C4-2B (cell line): ENCODE results near the gene PFKFB1.

Source experiments
- H3K27ac ChIP-seq: fragments of 450-650 bp; 2 replicates; pipeline ENCODE4 v1.5.1; 2017
- CTCF ChIP-seq: fragments of 450-650 bp; conservative IDR thresholded peaks from 2 replicates; pipeline ENCODE4 v1.5.1; 2017; ENCODE audit warnings: mild to moderate bottlenecking
- ZFX ChIP-seq: fragments of 450-650 bp; IDR thresholded peaks from 2 replicates; pipeline ENCODE4 v1.6.1; 2017

The PFKFB1 gene

GRCh38 chrX:55006827-55007621 lies 13.0 kb upstream of the PFKFB1 start:
- TF ChIP-seq CTCF (no peak), ZFX (no peak)
- H3K27ac ChIP-seq: peak overlapping the region; percentile 50; the same call in 1 of the 2 replicates

GRCh38 chrX:55005256-55005655 lies 11.3 kb upstream of the PFKFB1 start:
- no peak overlapping the region for H3K27ac ChIP-seq
- TF ChIP-seq ZFX: no peak
- no peak for TF ChIP-seq CTCF

- no peak overlapping the region for H3K27ac ChIP-seq
- no peak for TF ChIP-seq CTCF
- TF ChIP-seq ZFX: no peak
Observed at GRCh38 chrX:55004231-55004630, 10.2 kb upstream of the PFKFB1 start.

- TF ChIP-seq CTCF (no peak), ZFX (no peak)
- peak within 1 kb of the TSS; percentile 86 for H3K27ac ChIP-seq
Observed at GRCh38 chrX:54999717-55000598, 6.0 kb upstream of the PFKFB1 start, which contains the start of gene APEX2. Gene APEX2 (plus strand): TSS chrX:55000363. CDS start chrX:55000423, 60 bp downstream.

GRCh38 chrX:54995621-54996020 lies 1.6 kb upstream of the PFKFB1 start:
- H3K27ac ChIP-seq: no peak overlapping the region
- TF ChIP-seq CTCF: no peak
- no peak for TF ChIP-seq ZFX

GRCh38 chrX:54994668-54995351 lies 822 bp upstream of the PFKFB1 start:
- TF ChIP-seq ZFX (no peak), CTCF (no peak)
- H3K27ac ChIP-seq: no peak overlapping the region
